ENCODE results near the gene CLIP4. TPM values are rescaled to one million over a fixed set of nuclear protein-coding genes. Genes with fewer than 3 reads are reported as not detected.

The CLIP4 gene
- polyA plus RNA-seq, 3 donors: 14.0 to 29.6 (median 14.1) TPM

DNA sequence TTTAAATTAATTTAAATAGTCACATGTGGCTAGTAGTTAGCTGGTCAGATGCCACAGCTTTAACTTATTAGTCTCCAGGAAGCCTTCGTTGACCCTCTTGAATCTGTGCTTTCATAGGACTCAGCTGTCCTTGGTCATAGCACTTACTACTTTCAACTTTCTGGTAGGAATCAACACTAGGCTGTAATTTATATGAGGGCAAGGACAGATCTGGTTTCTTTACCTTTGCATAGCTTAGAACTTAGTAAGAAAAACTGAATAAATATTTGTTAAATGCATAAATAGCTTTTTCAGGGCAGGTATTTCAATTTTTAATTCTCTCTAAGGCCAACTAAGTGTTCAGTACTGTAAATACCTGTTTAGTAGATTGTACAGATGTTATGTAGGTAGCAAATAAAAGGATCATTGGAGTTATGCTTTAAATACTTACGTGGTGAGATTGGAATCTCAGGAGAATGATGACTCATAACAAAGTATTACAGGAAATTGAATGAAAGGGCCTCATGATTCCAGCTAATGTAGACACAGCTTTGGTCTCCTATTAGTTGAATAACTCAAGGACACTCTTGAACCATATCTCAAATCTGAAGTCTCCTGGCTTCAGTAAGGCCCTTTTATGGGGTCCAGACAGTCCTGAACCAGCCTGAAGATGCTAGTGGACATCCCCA is 2.6 kb downstream of the CLIP4 start:
- DNase-seq (ENCODE audit: extremely low read depth in 1 of 11, low read depth in 9 of 11, low spot score in 4 of 11): no peak

GRCh38 chr2:29119211-29119610 is 4.0 kb downstream of the CLIP4 start:
- no peak for DNase-seq (ENCODE audit: extremely low read depth in 1 of 11, low read depth in 9 of 11, low spot score in 4 of 11)

GRCh38 chr2:29120846-29121245 is 5.6 kb downstream of the CLIP4 start:
- no peak for DNase-seq (ENCODE audit: extremely low read depth in 1 of 11, low read depth in 9 of 11, low spot score in 4 of 11)

DNA sequence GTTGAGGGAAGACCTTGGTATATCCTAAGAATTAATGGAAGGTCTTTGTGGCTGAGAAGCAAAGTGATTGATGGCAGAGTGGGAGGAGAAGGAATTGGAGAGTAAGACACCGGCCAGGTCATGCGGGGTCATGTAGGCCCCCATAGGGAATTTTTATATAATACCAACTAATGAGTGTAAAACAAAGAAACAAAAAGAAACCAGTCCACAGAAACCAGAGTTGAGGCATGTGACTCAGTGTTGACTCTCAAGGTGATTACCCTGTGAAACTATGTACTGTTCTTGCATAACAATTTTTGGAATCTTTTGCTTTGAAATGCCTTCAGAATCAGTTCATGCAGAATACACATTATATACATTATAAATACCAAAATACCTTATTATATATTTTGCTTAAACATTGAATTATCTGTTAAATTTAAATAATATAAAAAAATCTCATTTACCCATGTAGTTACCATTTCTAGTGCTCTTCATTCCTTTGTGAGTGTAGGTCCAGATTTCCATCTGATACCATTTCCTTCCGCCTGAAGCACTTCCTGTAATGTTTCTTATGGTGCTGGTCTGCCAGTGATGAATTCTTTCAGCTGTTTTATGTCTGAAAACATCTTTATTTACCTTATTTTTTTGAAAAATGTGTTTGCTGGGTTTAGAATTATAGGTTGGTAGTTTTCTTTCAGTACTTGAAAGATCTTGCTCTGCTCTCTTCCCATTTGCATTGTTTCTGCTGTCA is 8.6 kb downstream of the CLIP4 start:
- no peak for DNase-seq (ENCODE audit: extremely low read depth in 1 of 11, low read depth in 9 of 11, low spot score in 4 of 11)

DNA sequence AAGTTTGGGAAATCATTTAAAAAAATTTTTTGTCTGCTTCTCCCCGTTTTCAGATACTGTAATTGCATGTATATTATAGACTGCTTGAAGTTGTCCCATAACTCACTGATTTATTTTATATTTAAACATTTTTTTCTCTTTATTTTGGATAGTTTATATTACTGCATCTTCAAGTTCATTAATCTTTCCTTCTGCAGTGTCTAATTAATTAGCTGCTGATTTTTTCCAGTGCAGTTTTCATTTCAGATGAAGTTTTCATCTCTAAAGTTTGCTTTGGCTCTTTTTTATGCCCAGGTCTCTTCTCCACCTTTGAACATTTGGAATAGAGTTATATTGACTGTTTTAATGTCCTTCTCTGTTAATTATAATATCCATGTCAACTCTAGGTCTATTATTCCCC is 9.3 kb downstream of the CLIP4 start:
- DNase-seq (ENCODE audit: extremely low read depth in 1 of 11, low read depth in 9 of 11, low spot score in 4 of 11): no peak

- DNase-seq (ENCODE audit: extremely low read depth in 1 of 11, low read depth in 9 of 11, low spot score in 4 of 11): no peak
Observed at GRCh38 chr2:29129586-29130281, 14.5 kb downstream of the CLIP4 start.

GRCh38 chr2:29130295-29130694 is 15.1 kb downstream of the CLIP4 start:
- peak in 1 of 11 donors; percentile 18 for DNase-seq (ENCODE audit: extremely low read depth in 1 of 11, low read depth in 9 of 11, low spot score in 4 of 11)

GRCh38 chr2:29134933-29135332 is 19.7 kb downstream of the CLIP4 start:
- DNase-seq (ENCODE audit: extremely low read depth in 1 of 11, low read depth in 9 of 11, low spot score in 4 of 11): no peak

DNA sequence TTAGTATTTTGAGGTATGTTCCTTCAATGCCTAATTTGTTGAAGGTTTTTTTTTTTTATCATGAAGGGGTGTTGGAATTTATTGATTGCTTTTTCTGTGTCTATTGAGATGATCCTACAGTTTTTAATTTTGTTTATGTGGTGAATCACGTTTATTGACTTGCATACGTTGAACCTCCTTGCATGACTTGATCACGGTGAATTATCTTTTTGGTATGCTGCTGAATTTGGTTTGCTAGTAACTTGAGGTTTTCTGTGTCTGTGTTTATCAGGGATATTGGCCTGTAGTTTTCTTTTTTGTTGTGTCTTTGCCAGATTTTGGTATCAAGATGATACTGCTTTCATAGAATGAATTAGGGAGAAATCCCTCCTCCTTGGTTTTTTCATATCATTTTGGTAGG is 23.9 kb downstream of the CLIP4 start:
- no peak for DNase-seq (ENCODE audit: extremely low read depth in 1 of 11, low read depth in 9 of 11, low spot score in 4 of 11)

- DNase-seq (ENCODE audit: extremely low read depth in 1 of 11, low read depth in 9 of 11, low spot score in 4 of 11): no peak
Observed at GRCh38 chr2:29139731-29140130, 24.5 kb downstream of the CLIP4 start.

- DNase-seq (ENCODE audit: extremely low read depth in 1 of 11, low read depth in 9 of 11, low spot score in 4 of 11): no peak
Observed at GRCh38 chr2:29143657-29144056, 28.4 kb downstream of the CLIP4 start.

DNA sequence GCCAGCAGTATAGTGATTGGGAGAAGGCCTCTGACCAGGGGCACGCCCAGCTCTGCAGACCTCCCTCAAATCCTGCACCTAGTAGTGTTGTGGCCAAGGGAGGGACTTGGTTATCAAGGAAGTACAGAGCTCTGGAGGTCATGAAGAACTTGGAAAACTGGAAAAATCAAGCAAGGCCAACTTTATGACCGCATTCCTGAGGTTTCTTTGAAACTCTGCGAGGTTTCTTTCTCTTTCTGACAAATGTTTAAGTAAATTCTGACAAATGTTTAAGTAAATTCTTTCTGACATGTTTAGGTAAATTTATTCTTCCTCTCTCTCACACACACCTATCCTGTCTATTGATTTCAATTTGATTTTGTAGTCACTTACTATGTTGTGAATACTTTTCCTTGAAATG is 31.0 kb downstream of the CLIP4 start:
- DNase-seq (ENCODE audit: extremely low read depth in 1 of 11, low read depth in 9 of 11, low spot score in 4 of 11): no peak

DNA sequence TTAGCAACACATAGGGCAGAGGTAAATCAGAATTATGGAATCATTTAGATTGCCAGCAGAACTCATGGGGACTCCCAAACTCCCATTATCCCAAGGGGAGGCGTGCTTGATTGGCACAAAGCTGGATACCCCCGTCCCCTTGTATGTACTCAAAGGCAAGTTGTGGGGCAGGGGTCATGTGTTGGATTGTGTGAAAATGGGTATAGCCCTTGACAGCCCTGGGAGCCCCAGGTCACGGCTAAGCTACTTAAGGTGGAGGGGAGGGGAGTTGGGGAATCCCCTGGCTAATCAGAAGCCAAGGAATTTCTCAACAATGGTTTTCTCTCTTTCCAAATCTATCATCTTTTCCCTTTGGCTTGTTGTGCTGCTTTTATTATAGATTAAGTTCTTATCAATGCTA is 32.7 kb downstream of the CLIP4 start:
- no peak for DNase-seq (ENCODE audit: extremely low read depth in 1 of 11, low read depth in 9 of 11, low spot score in 4 of 11)

GRCh38 chr2:29154610-29155009 is 39.4 kb downstream of the CLIP4 start:
- no peak for DNase-seq (ENCODE audit: extremely low read depth in 1 of 11, low read depth in 9 of 11, low spot score in 4 of 11)

DNA sequence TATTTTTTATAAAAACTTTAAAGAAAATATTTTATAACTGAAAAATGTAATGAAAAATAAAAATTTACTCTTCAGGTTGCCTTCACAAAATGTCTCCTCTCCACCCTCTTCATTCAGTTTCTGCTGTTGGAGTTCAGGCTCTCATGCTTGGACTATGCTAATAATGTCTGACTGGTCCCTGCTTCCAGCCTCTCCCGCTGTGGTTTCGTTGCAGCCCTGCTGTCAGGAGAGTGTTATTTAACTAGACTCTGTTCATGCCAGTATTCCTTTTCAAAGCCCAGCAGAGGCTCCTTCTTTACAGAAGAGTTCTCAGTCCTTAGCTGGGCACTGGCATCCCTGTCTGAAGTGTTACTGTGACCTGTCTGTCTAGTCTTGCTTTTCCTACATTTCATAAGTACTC is 40.4 kb downstream of the CLIP4 start:
- DNase-seq (ENCODE audit: extremely low read depth in 1 of 11, low read depth in 9 of 11, low spot score in 4 of 11): no peak

DNA sequence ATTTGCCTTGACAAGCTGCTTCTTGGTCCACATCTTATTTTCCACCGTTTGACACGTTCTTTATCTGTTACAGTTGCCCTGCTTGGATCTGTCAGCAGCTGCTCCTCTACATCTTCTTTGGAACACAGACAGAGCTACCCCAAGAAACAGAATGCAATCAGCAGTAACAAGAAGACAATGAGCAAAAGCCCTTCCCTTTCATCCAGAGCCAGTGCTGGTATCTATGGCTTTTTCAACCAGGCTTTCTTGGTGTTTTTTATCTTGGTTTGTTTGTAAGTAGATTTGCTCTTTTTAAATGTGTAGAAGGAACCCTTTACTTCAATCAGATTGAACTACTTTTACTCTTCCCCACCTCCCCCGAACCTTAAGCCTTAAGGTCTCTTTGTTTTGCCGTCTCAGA is 41.9 kb downstream of the CLIP4 start:
- no peak for DNase-seq (ENCODE audit: extremely low read depth in 1 of 11, low read depth in 9 of 11, low spot score in 4 of 11)

DNA sequence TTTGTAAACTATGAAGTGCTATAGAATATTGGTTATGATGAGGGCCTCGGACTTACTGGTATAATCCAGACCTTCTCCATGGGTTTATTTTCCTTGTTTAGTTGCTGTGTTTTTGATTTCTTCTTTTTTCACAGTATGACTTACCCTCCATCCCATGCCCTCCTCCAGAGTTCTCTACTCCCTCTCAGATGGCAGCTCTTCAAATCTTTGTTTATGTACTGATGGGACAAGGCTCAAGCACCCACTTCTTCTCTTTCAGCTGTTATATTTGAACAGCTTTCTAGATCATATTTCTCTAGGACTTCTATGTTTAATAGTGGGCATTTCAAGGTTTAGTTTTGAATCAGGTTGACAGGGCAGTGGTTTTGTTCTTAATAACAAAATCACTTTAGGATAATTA is 43.9 kb downstream of the CLIP4 start:
- DNase-seq (ENCODE audit: extremely low read depth in 1 of 11, low read depth in 9 of 11, low spot score in 4 of 11): no peak

DNA sequence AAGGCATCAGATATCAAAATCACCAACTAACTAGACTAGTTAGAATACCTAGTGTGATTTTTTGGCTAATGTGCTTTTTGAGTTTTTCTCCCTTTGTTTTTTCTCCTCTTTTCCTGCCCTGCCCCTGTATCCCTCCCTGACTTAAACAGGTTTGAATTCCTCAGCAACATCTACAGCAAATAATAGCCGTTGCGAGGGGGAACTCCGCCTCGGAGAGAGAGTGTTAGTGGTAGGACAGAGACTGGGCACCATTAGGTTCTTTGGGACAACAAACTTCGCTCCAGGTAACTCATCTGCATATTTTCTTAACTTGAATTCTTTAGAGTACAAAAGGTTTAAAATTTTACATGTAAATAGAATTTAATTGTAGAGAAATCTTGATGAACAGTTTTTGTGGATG is 45.0 kb downstream of the CLIP4 start:
- no peak for DNase-seq (ENCODE audit: extremely low read depth in 1 of 11, low read depth in 9 of 11, low spot score in 4 of 11)

GRCh38 chr2:29162204-29162928 is 47.2 kb downstream of the CLIP4 start:
- no peak for DNase-seq (ENCODE audit: extremely low read depth in 1 of 11, low read depth in 9 of 11, low spot score in 4 of 11)
